Choroid plexus epithelial cell (primary cell): ENCODE data around the gene KCNQ5.

Source experiments
- DNase-seq: peaks from one replicate; pipeline ENCODE4 v3.0.0-alpha.2; 2010; ENCODE audit warnings: low read depth
- H3K4me3 ChIP-seq: 2 replicates; pipeline ENCODE4 v1.5.1; 2011; ENCODE audit warnings: low read depth, mild to moderate bottlenecking, control low read depth, low read length, moderate library complexity
- CTCF ChIP-seq: conservative IDR thresholded peaks from 2 replicates; pipeline ENCODE4 v1.5.1; 2011; ENCODE audit warnings: low read depth, mild to moderate bottlenecking, control low read depth, inconsistent platforms, low read length, moderate library complexity

Gene KCNQ5

GRCh38 chr6:73004861-73005260, 383.0 kb downstream of the KCNQ5 start:
- DNase-seq, result no peak
- TF ChIP-seq CTCF, result no peak
- H3K4me3 ChIP-seq, result no peak overlapping the region

- no peak for DNase-seq
- TF ChIP-seq CTCF, result no peak
- no peak overlapping the region for H3K4me3 ChIP-seq
Observed at GRCh38 chr6:73006146-73006545, 384.3 kb downstream of the KCNQ5 start.

GRCh38 chr6:73011945-73012344, 390.1 kb downstream of the KCNQ5 start:
- no peak for DNase-seq
- TF ChIP-seq CTCF, result no peak

GRCh38 chr6:73017476-73017875, 395.6 kb downstream of the KCNQ5 start:
- H3K4me3 ChIP-seq, result no peak overlapping the region
- TF ChIP-seq CTCF, result no peak
- DNase-seq, result no peak

More at GRCh38 chr6:73011945-73012344, 390.1 kb downstream of the KCNQ5 start:
- no peak overlapping the region for H3K4me3 ChIP-seq

- no peak overlapping the region for H3K4me3 ChIP-seq
- TF ChIP-seq CTCF, result no peak
- DNase-seq, result no peak
Observed at GRCh38 chr6:73024598-73024997, 402.7 kb downstream of the KCNQ5 start.

- DNase-seq, result no peak
- H3K4me3 ChIP-seq, result no peak overlapping the region
- no peak for TF ChIP-seq CTCF
Observed at GRCh38 chr6:73027691-73028090, 405.8 kb downstream of the KCNQ5 start.

- DNase-seq, result no peak
- H3K4me3 ChIP-seq, result no peak overlapping the region
- no peak for TF ChIP-seq CTCF
Observed at GRCh38 chr6:73028124-73028766, 406.4 kb downstream of the KCNQ5 start.
